Frontal cortex (tissue), 4 donors: ENCODE data around the gene TUBB2B. TPM values are rescaled to one million over a fixed set of nuclear protein-coding genes. Genes with fewer than 3 reads are reported as not detected.

ENCODE experiments used
- DNase-seq, 2 donors: peaks; one replicate each; pipeline ENCODE4 v3.0.0; 2012; ENCODE audit warnings: low spot score in 2 of 2
- FAIRE-seq: peaks from 2 replicates; lab custom pipeline; 2012; peaks lifted over from hg19 to GRCh38; lab: Jason Lieb, UNC
- total RNA-seq: library from RNA; depleted of rRNA; stranded (reverse); fragments of >200 nt; gene quantifications from one replicate; pipeline ENCODE4 v1.2.3, GENCODE V29; 2014
- donor health status: control.
- donor health status: control.
- donor health status: control.

The TUBB2B gene
- total RNA-seq: 5,262 TPM

- DNase-seq (peak; percentile 70 to 71), FAIRE-seq (no peak)
These were observed at the start of gene TUBB2B for GRCh38 chr6:3227363-3228045. Gene TUBB2B (minus strand): TSS chr6:3227653. CDS start chr6:3227543, 110 bp downstream.

DNA sequence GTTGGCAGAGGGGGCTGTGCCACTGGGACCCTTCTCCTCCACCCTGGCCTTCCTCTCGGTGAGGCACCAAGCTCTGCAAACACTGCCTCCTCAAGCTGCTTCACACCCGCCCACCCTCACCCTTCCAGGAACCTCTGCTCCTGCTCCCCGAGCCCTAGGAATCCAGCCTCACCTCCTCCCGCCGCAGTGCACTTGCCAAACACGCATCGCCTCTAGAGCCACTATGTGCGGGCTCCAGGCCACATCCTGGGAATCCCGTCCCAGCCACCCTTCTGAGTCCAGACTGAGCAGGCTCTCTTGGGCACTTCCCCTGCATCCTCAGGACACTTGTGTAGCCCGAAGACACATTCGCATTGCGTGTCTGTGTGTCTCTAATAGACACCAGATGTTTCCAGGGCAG is 49.8 kb upstream of the TUBB2B start:
- DNase-seq (no peak), FAIRE-seq (no peak)

- FAIRE-seq: no peak
- DNase-seq: no peak
These were observed 49.0 kb upstream of the TUBB2B start for GRCh38 chr6:3276174-3277167.

- no peak for FAIRE-seq
These were observed 46.5 kb upstream of the TUBB2B start for GRCh38 chr6:3273707-3274521.

GRCh38 chr6:3272911-3273547 is 45.6 kb upstream of the TUBB2B start:
- FAIRE-seq (no peak), DNase-seq (no peak)

More at GRCh38 chr6:3273707-3274521, 46.5 kb upstream of the TUBB2B start:
- DNase-seq: no peak

DNA sequence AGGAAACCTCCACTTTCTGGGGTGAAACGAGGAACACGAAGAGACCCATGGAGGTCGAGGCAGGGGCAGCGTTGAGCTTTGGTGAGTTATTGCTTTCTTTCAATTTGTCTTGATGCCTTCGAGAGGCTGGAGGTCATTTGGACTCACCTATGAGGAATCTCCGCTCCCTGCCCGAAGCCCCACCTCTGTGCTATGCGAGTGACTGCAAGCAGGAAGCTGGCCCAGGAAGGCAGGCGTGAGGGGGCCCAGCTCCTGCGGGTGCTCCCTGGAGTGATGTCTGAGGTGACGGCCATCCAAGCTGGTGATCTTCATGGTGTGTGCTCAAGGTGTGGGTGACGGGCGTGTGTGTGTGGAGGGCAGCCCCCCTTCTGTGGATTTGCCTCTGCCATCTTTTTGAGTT is 44.3 kb upstream of the TUBB2B start:
- FAIRE-seq: no peak
- DNase-seq: no peak

DNA sequence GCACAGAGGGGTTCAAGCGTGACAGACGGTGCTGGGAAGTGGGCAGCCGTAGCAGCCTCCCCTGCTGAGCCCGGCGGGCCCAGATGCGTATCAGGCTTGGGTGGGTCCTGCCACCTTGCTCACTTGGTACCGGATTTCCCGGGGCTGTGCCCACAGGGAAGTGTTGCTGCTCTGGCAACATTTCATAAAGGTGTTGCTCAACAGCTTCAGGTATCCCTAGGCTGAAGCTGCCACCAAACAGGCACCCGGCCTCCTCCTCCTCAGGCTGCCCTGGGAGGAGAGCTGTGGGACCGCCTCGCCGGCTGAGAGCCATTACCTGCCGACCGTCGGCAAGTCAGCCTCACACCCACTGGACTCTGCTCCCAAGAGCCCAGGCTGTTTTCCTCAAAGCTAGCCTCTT is 42.8 kb upstream of the TUBB2B start:
- DNase-seq: no peak
- no peak for FAIRE-seq

DNA sequence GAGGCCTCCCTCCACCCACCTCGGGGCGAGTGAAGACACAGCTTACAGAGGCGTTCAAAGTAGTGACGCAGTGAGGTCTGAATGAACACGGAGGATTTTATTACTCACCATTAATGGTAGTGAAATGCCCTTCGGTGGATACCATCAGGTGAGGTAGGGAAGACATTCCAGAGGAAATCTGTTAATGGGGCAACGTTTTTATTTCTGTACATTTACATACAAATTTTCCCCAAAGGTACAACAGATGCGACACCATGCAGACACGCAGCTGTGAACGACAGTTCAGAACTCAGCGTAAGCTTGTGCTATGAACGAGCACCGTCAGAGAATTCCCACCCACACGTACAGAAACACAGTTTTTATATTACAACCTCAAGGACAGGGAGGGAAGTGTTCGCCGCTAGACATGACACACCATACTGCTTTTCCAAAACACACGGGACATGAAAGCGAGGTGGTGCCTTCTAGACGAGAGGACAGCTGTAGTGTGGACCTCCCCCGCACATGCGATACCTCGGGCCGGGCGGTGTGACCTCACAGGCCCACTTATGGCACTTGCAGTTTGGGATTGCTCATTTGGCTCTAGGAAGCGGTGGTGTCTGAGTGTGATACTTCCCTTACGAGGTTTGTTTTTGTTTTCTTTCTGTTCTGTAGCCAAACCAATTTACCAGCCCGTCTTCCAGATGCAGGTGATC is 42.0 kb upstream of the TUBB2B start:
- DNase-seq (no peak), FAIRE-seq (no peak)

DNA sequence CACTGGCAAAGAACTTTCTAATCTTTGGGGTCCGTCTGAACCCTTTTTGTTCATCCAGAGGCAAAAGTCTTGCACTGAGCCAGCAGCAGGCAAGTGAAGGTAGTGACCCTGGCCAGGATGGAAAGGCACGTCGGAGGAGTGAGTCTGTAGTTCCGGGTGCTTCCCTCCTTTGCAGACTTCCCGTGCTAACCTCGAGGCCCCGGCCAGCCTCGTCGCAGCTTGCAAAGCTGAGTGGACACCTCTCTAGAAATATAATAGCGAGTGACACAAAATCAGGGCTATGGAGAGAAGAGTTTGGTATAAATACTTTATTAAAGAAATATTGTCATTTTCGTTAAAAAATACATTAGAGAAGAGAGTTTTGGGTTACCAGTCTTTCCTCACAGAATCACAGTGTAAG is 41.2 kb upstream of the TUBB2B start:
- FAIRE-seq: no peak
- DNase-seq: no peak

- DNase-seq (no peak), FAIRE-seq (no peak)
These were observed 39.7 kb upstream of the TUBB2B start for GRCh38 chr6:3267162-3267561.

DNA sequence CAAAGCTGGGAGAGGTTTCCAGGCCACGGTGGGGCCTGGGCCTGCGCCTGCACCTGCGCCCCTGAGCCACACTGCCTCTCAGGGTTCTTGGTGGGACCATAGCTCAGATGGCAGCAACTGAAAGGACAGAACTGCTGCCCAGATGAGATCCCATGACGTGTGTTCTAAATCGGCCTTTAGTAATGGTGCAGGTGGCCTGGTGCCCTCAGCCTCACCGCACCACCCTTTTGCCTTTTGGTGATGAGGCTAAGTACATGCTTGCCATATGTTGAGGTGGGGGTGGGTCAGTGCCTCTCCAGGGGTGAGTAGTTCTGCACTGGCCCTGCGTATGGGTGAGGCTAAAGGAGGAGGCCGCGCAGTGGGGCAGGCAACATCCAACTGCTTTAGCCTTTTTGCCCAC is 38.7 kb upstream of the TUBB2B start:
- FAIRE-seq: no peak
- DNase-seq: no peak

- FAIRE-seq (no peak), DNase-seq (no peak)
These were observed 38.2 kb upstream of the TUBB2B start for GRCh38 chr6:3265671-3266070.

- FAIRE-seq (no peak), DNase-seq (no peak)
These were observed 36.9 kb upstream of the TUBB2B start for GRCh38 chr6:3264356-3264755.

GRCh38 chr6:3263096-3263495 is 35.6 kb upstream of the TUBB2B start:
- FAIRE-seq (no peak), DNase-seq (no peak)

DNA sequence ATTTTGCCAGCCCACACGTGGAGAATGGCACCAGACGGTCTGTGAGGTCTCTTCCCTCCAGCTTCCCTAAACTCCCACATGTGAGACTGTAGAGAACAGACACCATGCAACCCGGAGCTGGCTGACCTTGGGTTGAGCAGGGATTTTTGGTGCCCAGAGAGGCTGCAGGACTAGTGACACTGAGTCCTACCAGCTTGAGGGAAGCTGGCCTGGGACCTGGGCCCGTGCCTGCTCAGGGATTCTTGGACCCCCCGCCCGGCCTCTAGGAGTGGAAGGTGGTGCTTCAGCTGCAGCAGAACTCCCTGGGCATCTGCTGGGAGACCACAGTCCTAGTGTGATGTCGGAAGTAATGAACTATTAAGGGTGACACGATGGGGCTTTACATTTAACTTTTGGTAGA is 34.5 kb upstream of the TUBB2B start:
- no peak for FAIRE-seq
- no peak for DNase-seq

DNA sequence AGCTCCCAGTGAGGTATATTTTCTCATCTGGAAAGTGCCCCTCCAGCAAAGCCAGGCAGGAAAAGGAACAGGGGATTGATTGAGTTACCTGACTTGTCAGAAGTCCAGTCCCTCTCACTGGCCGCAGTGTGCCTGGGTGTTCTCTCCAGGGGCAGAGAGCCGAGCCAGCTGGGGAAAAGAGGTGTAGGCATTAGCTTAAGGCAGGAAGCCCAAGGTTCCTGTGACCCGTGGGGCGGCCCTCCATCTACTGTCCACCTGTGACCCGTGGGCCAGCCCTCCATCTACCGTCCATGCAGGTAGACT is 34.0 kb upstream of the TUBB2B start:
- FAIRE-seq: no peak
- no peak for DNase-seq

DNA sequence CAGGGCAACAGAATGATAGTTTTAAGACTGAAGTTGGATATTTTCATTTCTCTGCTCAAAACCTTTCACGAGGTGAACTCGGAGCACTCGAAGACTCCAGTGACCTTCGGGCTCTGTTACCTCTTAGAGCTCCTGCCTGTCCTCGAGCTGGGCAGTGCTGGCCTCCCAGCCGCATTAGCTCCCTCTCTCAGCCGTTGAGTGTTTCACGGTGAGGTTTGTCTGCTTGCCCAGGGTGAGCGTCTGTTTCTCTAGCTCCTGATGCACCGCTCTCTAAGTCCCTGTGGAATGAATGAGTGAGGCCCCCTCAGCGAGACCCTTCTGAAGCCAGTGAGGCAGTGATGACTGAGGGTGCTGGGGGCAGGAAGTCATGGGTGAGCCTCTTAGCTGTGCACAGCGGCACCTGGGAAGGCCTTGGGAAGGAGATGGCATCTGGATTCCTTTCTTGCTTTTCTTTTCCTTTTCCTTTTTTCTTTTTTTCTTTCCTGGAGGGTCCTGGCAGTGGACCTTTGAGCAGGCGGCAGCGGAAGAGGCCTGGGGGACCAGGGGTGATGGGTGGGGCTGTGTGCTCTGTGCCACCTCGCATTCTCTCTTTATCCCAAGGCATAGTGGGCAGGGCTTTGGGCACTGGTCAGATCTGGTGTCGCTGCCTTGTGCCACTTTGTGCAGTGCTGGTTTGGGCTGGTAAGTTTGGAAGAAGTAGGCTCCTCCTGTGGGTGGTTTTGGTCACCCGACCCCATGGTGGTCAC is 33.5 kb upstream of the TUBB2B start:
- FAIRE-seq: no peak
- DNase-seq: no peak

GRCh38 chr6:3260296-3260695 is 32.8 kb upstream of the TUBB2B start:
- FAIRE-seq (no peak), DNase-seq (no peak)

DNA sequence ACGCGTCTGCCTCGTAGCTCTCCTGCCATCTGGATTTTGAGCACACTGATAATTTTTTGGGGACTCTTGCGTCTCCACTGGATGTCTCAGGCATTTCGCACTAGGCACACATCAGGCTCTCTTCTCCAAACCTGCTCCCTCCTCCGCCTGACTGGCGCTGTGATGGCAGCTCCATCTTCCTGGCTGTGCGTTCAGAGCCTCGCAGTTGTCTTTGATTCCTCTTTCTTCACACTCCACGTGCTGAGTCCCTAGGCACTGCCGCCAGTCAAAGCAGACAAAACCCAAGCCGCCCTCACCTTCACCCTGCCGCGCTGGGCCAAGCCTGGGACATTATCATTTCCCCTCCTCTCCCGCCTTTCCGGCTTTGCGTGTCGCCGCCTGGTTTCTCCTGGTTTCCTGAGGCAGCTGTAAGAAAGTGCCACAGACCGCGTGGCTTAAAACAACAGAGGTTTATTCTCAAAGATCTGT is 32.1 kb upstream of the TUBB2B start:
- peak in 1 of 2 donors; percentile 54 for DNase-seq
- FAIRE-seq: no peak
